NCI-H510A (cell line): ENCODE measurements around the gene WT1.

Source experiments
- DNase-seq: peaks from one replicate; lab custom pipeline; 2025; lab: John Stamatoyannopoulos, UW

WT1 gene

GRCh38 chr11:32421992-32422391 is 13.3 kb downstream of the WT1 start:
- no peak for DNase-seq

DNA sequence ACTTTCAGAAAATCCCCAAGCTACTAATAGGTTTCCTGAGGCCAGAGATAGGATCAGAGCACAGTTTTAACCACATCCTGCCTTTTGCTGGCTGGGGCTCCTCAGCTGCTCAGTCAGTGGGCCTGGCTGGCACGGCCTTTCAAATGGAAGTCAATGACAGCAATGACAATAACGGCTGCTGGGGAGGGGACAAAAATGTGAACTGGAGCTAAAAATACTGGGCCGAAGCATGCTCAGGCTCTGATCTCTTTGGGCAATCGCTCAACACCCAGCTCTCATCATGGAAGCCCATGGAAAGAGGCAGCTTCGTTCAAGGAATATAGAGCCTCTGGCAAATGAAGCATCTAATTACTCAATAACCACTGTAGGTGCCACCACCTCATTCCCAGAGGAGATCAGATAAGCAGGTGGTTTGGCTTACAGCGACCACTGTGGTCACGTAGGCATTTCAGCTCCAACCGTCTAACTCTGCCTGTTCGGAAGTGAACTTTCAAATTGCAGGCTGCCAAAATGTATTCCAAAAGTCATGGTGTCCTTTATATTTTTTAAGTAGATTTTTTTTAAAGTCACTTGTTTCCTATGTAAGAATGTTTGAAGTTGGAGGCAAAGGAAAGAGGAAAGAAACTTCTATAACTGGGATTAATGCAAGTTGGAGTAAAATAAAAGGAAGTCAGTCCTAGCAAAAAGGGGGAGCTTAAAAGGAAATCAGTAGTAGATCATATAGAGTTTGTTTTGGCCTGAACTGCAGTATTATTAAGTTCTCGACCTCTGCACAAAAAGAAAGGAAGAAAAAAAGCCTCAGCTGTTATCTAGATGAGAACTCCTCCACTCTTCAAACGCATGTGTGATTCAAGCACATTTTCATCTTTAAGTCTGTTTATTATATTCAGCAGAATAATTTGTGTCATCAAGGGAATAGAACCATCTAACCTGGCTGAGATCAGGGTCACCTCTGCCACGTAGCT is 14.1 kb downstream of the WT1 start:
- DNase-seq: no peak

GRCh38 chr11:32420139-32420538 is 15.2 kb downstream of the WT1 start:
- no peak for DNase-seq

DNA sequence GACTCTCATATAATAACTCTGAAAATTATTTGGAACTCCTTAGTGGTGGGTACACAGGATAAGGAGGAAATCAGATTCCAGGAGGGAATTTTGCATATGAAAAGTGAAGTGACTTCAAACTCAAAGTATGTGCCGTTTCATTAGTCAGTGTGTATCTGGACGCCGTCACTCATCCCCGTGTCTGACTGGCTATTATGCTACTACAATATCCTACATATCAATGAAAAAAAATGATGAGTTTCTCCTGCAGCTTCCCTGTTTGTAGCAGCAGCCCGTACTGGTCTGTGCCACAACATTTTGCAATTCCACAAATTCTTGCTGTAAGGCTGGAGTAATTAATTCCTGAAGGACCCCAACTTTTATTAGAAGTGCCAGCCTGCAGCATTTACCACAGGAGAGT is 16.5 kb downstream of the WT1 start:
- no peak for DNase-seq

- no peak for DNase-seq
Observed at GRCh38 chr11:32417806-32418205, 17.5 kb downstream of the WT1 start.

DNA sequence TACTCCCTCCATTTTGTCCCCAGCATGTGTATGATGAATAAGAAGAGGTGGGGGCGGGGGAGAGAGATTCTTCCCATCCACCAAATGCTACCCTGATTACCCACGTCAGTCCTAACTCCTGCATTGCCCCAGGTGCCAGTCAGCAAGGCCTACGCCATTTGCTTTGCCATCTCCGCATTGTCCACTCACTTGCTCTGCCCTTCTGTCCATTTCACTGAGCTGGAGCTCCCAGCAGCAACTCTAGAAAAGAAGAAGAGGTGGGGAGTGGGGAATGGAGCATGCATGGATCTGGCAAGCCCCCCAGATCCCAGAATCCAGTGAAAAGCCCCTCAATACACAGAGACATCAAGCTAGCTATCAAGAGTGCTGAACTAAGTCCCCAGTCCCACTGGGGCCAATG is 19.0 kb downstream of the WT1 start:
- DNase-seq: no peak

DNA sequence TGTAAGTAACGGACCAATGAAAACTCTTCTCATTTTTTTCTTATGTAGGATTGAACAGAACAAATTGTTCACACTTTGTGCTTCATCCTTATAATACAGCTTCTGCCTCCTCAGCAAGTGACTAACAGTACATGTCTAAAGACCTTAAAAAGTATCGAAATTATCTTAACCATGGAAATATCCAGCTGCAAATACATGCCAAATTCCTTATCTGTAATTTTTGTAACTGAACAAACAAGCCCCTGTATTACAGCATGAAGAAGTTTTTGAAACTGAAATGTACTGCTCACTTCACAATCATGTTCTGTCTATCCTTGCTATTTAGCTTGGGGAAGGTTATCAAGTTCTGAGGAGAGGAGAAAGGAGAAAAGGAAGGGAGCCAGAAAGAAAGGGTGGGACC is 20.4 kb downstream of the WT1 start:
- no peak for DNase-seq

GRCh38 chr11:32411942-32412615 is 23.3 kb downstream of the WT1 start:
- no peak for DNase-seq

GRCh38 chr11:32405592-32405991 is 29.7 kb downstream of the WT1 start:
- no peak for DNase-seq

- no peak for DNase-seq
Observed at GRCh38 chr11:32402836-32403235, 32.5 kb downstream of the WT1 start.

DNA sequence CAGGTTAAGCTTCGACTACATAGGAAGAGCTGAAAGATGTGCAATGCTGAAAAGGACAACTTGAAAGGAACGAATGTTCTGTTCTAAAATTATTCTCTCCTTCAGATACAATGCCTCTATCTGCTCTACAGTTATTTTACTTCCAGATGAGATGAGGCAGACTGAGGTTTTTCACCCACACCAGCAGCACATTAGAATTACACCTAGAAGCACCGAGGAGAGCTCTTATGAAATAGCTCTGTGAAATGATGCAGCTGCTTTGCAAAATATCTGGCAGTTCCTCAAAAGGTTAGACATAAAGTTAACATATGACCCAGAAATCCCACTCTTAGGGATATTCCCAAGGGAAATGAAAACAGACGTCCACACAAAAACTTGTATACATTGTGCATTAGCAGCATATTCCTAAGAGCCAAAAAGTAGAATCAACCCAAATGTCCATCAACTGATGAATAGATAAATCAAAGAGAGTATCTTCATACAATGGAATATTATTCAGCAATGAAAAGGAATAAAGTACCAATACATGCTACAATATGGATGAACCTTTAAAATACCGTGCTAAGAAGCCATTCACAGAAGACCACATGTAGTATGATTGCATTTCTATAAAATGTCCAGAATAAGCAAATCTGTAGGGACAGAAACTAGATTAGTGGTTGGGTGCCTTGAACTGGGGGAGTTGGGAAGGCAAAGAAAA is 34.5 kb downstream of the WT1 start:
- DNase-seq: no peak

DNA sequence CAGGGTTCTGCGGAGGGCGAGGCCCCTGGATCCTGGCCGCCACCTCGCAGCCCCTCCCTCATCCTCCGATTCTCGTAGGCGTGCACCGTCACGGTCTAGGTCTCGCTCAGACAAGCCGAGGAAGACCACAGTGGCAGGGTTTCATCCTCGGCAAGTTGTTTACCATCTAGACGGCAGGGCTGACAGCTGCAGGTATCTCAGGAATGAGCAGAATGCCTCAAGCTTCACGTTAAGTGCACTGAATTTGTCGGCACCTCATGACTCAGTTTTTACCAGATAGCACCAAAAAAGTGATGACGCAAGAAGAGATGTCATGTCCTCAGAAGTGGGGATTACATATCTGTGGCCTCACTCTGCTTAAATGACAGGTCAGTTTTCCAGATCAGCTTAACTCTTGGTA is 35.1 kb downstream of the WT1 start:
- no peak for DNase-seq

GRCh38 chr11:32396991-32397390 is 38.3 kb downstream of the WT1 start:
- no peak for DNase-seq

DNA sequence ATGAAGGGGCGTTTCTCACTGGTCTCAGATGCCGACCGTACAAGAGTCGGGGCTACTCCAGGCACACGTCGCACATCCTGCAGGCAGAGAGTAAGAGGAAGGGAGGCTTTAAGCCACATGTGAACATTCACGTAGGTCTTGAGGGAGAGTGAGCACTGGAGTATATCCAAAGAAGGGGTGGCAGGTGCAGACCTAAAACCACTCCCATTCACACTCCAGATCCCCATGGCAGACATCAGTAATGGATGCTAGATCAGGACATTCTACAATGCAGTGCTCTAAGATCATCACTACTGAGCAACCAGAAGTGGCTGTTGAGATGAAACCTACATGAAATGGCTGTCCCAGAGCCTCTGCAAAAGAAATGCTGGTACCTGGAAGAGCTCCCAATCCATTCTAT is 39.0 kb downstream of the WT1 start:
- DNase-seq: no peak

DNA sequence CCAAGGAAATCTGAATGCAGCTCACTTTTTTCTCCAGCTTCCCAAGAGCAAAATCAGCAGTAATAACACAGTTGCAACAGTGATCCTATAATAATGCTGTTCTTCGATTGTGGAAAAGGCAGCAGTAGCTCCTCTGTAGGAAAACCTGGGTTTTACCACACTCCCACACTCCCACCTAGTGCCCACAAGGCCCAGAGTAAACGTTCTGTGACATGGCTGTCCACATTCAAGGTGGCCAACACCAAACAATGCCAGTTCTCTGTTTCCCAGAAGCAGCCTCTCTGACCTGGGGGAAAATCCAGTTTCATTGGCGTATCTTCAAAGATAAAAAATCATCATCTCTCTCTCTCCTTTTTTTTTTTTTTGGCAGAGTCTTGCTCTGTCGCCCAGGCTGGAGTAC is 40.2 kb downstream of the WT1 start:
- DNase-seq: no peak

DNA sequence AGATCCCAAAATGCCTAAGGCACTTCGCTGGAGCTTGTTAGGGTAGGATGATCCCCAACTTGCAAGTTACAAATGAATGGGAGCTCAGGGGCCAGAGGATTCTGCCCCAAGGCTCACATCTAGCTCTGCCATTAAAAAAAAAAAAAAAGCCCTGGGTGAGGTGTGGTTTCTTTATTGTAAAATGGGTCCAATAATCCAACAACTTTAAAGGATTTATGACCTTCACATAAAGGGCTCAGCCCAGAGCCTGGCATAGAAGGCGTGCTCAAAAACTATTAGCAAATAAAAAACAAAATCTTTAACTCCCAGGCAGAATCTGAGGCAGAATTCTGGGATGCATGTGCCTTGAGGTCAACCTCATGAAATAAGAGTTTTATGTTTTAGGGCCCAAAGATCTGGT is 42.5 kb downstream of the WT1 start:
- DNase-seq: no peak

- no peak for DNase-seq
Observed at GRCh38 chr11:32391956-32392553, 43.3 kb downstream of the WT1 start.

GRCh38 chr11:32391479-32391878 is 43.9 kb downstream of the WT1 start:
- DNase-seq: no peak

- no peak for DNase-seq
Observed at GRCh38 chr11:32390712-32391111, 44.6 kb downstream of the WT1 start.

- no peak for DNase-seq
Observed at GRCh38 chr11:32388871-32389770, 46.2 kb downstream of the WT1 start.

- DNase-seq: no peak
Observed at GRCh38 chr11:32388365-32388764, 47.0 kb downstream of the WT1 start.
